Measurements from ENCODE around the gene TDP2.

The TDP2 gene

GRCh38 chr6:24689964-24690363, 23.3 kb upstream of the TDP2 start:
- Histone ChIP-seq H3K4me1 (ENCODE audit: insufficient read depth, low read length, severe bottlenecking) (peaks cover 8% of the 10 kb centered on the region), H3K79me2 (ENCODE audit: insufficient read depth, low read length) (no peaks in the 10 kb centered on the region), H3K4me3 (ENCODE audit: low read depth, low read length, poor library complexity, severe bottlenecking) (no peak overlapping the region), H3K36me3 (ENCODE audit: insufficient read depth, low read length) (no peaks in the 10 kb centered on the region), H2AFZ (ENCODE audit: low read length) (no peak overlapping the region), H3K27ac (ENCODE audit: low read depth, low read length, poor library complexity, severe bottlenecking) (no peak overlapping the region), H3K9me2 (ENCODE audit: low read depth, low read length) (no peaks in the 10 kb centered on the region), H4K20me1 (ENCODE audit: insufficient read depth, low read length) (no peaks in the 10 kb centered on the region), H3F3A (ENCODE audit: insufficient read depth, low read length) (0 out of 2 replicates have a peak, but pooled peaks cover 2% of the 10 kb centered on the region), H3K9me3 (ENCODE audit: low read length) (no peaks in the 10 kb centered on the region), H3K27me3 (ENCODE audit: insufficient read depth, low read length) (no peaks in the 10 kb centered on the region), H3K9ac (ENCODE audit: low read length) (no peak overlapping the region), H3K4me2 (ENCODE audit: low read length) (no peak overlapping the region)
- TF ChIP-seq CTCF (IDR thresholded peaks at IDR 0.05; ENCODE audit: low read length), result no peak
- no peak for TF ChIP-seq EZH2 (IDR thresholded peaks at IDR 0.05; ENCODE audit: borderline replicate concordance, low read length)

GRCh38 chr6:24686946-24687345, 20.2 kb upstream of the TDP2 start:
- no peaks in the 10 kb centered on the region for H3K9me3 ChIP-seq (ENCODE audit: low read length)
- TF ChIP-seq CTCF (IDR thresholded peaks at IDR 0.05; ENCODE audit: low read length) (no peak), EZH2 (IDR thresholded peaks at IDR 0.05; ENCODE audit: borderline replicate concordance, low read length) (no peak)
- H3K27ac ChIP-seq (ENCODE audit: low read depth, low read length, poor library complexity, severe bottlenecking), result no peak overlapping the region
- 0 out of 2 replicates have a peak, but pooled peaks cover 2% of the 10 kb centered on the region for H3F3A ChIP-seq (ENCODE audit: insufficient read depth, low read length)
- H3K36me3 ChIP-seq (ENCODE audit: insufficient read depth, low read length), result no peaks in the 10 kb centered on the region
- no peaks in the 10 kb centered on the region for H3K9me2 ChIP-seq (ENCODE audit: low read depth, low read length)
- H4K20me1 ChIP-seq (ENCODE audit: insufficient read depth, low read length), result no peaks in the 10 kb centered on the region
- no peak overlapping the region for H3K4me2 ChIP-seq (ENCODE audit: low read length)
- H3K9ac ChIP-seq (ENCODE audit: low read length), result no peak overlapping the region
- H3K4me3 ChIP-seq (ENCODE audit: low read depth, low read length, poor library complexity, severe bottlenecking), result no peak overlapping the region
- no peaks in the 10 kb centered on the region for H3K27me3 ChIP-seq (ENCODE audit: insufficient read depth, low read length)
- no peaks in the 10 kb centered on the region for H3K4me1 ChIP-seq (ENCODE audit: insufficient read depth, low read length, severe bottlenecking)
- H2AFZ ChIP-seq (ENCODE audit: low read length), result no peak overlapping the region
- no peaks in the 10 kb centered on the region for H3K79me2 ChIP-seq (ENCODE audit: insufficient read depth, low read length)

GRCh38 chr6:24686408-24686807, 19.7 kb upstream of the TDP2 start:
- TF ChIP-seq EZH2 (IDR thresholded peaks at IDR 0.05; ENCODE audit: borderline replicate concordance, low read length) (no peak), CTCF (IDR thresholded peaks at IDR 0.05; ENCODE audit: low read length) (no peak)
- Histone ChIP-seq H3K4me3 (ENCODE audit: low read depth, low read length, poor library complexity, severe bottlenecking) (no peak overlapping the region), H3K4me1 (ENCODE audit: insufficient read depth, low read length, severe bottlenecking) (no peaks in the 10 kb centered on the region), H3K27me3 (ENCODE audit: insufficient read depth, low read length) (no peaks in the 10 kb centered on the region), H3K27ac (ENCODE audit: low read depth, low read length, poor library complexity, severe bottlenecking) (no peak overlapping the region), H4K20me1 (ENCODE audit: insufficient read depth, low read length) (no peaks in the 10 kb centered on the region), H3K79me2 (ENCODE audit: insufficient read depth, low read length) (no peaks in the 10 kb centered on the region), H3K36me3 (ENCODE audit: insufficient read depth, low read length) (no peaks in the 10 kb centered on the region), H3K9me3 (ENCODE audit: low read length) (no peaks in the 10 kb centered on the region), H3K9me2 (ENCODE audit: low read depth, low read length) (no peaks in the 10 kb centered on the region), H2AFZ (ENCODE audit: low read length) (no peak overlapping the region), H3K9ac (ENCODE audit: low read length) (no peak overlapping the region), H3F3A (ENCODE audit: insufficient read depth, low read length) (0 out of 2 replicates have a peak, but pooled peaks cover 2% of the 10 kb centered on the region), H3K4me2 (ENCODE audit: low read length) (no peak overlapping the region)

Measured in OCI-LY1 (cell line).